H9 (cell line): ENCODE data around the gene ERF. TPM values are rescaled to one million over a fixed set of nuclear protein-coding genes. Genes with fewer than 3 reads are reported as not detected.

ENCODE experiments used
- DNase-seq: peaks from one replicate; pipeline ENCODE4 v3.0.0-alpha.2; 2017
- H2AFZ ChIP-seq: one replicate; pipeline ENCODE4 v1.6.1; 2013; ENCODE audit warnings: mild to moderate bottlenecking, low read length, control low read depth, moderate library complexity
- H2AK5ac ChIP-seq: 2 replicates; pipeline ENCODE4 v1.6.1; 2013; ENCODE audit warnings: low read length, control low read depth, mixed read lengths; ENCODE audit not compliant: insufficient read length
- H2BK120ac ChIP-seq: one replicate; pipeline ENCODE4 v1.6.1; 2013; ENCODE audit warnings: low read depth, mild to moderate bottlenecking, low read length, control low read depth, inconsistent platforms; ENCODE audit not compliant: poor library complexity, severe bottlenecking
- H2BK12ac ChIP-seq: 2 replicates; pipeline ENCODE4 v1.6.1; 2013; ENCODE audit warnings: low read length, control low read depth, mixed read lengths, low read depth; ENCODE audit not compliant: insufficient read length
- H2BK15ac ChIP-seq: 2 replicates; pipeline ENCODE4 v1.6.1; 2013; ENCODE audit warnings: low read depth, low read length, control low read depth
- H2BK20ac ChIP-seq: one replicate; pipeline ENCODE4 v1.6.1; 2013; ENCODE audit warnings: low read depth, mild to moderate bottlenecking, low read length, control low read depth, inconsistent platforms; ENCODE audit not compliant: poor library complexity, severe bottlenecking
- H2BK5ac ChIP-seq: 2 replicates; pipeline ENCODE4 v1.6.1; 2013; ENCODE audit warnings: low read length, control low read depth, mixed read lengths; ENCODE audit not compliant: insufficient read length
- H3K14ac ChIP-seq: 2 replicates; pipeline ENCODE4 v1.6.1; 2013; ENCODE audit warnings: low read length, control low read depth; ENCODE audit not compliant: insufficient read depth
- H3K18ac ChIP-seq: 2 replicates; pipeline ENCODE4 v1.6.1; 2013; ENCODE audit warnings: low read depth, mild to moderate bottlenecking, mixed read lengths, low read length, control low read depth; ENCODE audit not compliant: insufficient read length
- H3K23ac ChIP-seq: 2 replicates; pipeline ENCODE4 v1.6.1; 2013; ENCODE audit warnings: low read length, control low read depth, mixed read lengths, low read depth; ENCODE audit not compliant: insufficient read length
- H3K23me2 ChIP-seq: 2 replicates; pipeline ENCODE4 v1.6.1; 2013; ENCODE audit warnings: low read depth, mild to moderate bottlenecking, mixed read lengths, low read length, control low read depth; ENCODE audit not compliant: insufficient read length, poor library complexity, severe bottlenecking
- H3K27ac ChIP-seq: 2 replicates; pipeline ENCODE4 v1.5.1; 2013; ENCODE audit warnings: low read length, control low read depth, mixed read lengths, low read depth; ENCODE audit not compliant: insufficient read length
- H3K27me3 ChIP-seq: 2 replicates; pipeline ENCODE4 v1.6.1; 2013; ENCODE audit warnings: low read length, control low read depth, inconsistent platforms; ENCODE audit not compliant: insufficient read depth
- H3K4ac ChIP-seq: 2 replicates; pipeline ENCODE4 v1.6.1; 2013; ENCODE audit warnings: low read depth, mild to moderate bottlenecking, control low read depth, inconsistent platforms, low read length, moderate library complexity
- H3K4me1 ChIP-seq: 2 replicates; pipeline ENCODE4 v1.6.1; 2013; ENCODE audit warnings: low read length, control low read depth, inconsistent platforms; ENCODE audit not compliant: insufficient read depth
- H3K4me2 ChIP-seq: 2 replicates; pipeline ENCODE4 v1.6.1; 2013; ENCODE audit warnings: low read length, control low read depth, mixed read lengths; ENCODE audit not compliant: insufficient read length, insufficient read depth
- H3K56ac ChIP-seq: 2 replicates; pipeline ENCODE4 v1.6.1; 2013; ENCODE audit warnings: low read depth, mild to moderate bottlenecking, mixed read lengths, low read length, control low read depth; ENCODE audit not compliant: insufficient read length
- H3K79me1 ChIP-seq: 2 replicates; pipeline ENCODE4 v1.6.1; 2013; ENCODE audit warnings: low read depth, mild to moderate bottlenecking, moderate library complexity, low read length, control low read depth, inconsistent platforms; ENCODE audit not compliant: insufficient read depth, poor library complexity, severe bottlenecking
- H3K79me2 ChIP-seq: 2 replicates; pipeline ENCODE4 v1.6.1; 2013; ENCODE audit warnings: low read length, control low read depth, inconsistent platforms; ENCODE audit not compliant: insufficient read depth
- H3K9ac ChIP-seq: 2 replicates; pipeline ENCODE4 v1.6.1; 2013; ENCODE audit warnings: low read length, control low read depth, mixed read lengths; ENCODE audit not compliant: insufficient read length; ENCODE audit errors: extremely low read depth
- H3K9me3 ChIP-seq: one replicate; pipeline ENCODE4 v1.6.1; 2013; ENCODE audit warnings: low read depth, low read length, inconsistent platforms; ENCODE audit not compliant: control insufficient read depth
- H3T11ph ChIP-seq: one replicate; pipeline ENCODE4 v1.6.1; 2013; ENCODE audit warnings: mild to moderate bottlenecking, low read length, control low read depth, inconsistent platforms
- H4K20me1 ChIP-seq: one replicate; pipeline ENCODE4 v1.6.1; 2013; ENCODE audit not compliant: control insufficient read depth, insufficient read length, insufficient read depth
- H4K5ac ChIP-seq: 2 replicates; pipeline ENCODE4 v1.6.1; 2013; ENCODE audit warnings: low read depth, mild to moderate bottlenecking, mixed read lengths, low read length, control low read depth; ENCODE audit not compliant: insufficient read length
- H4K8ac ChIP-seq: replicated peaks from 2 replicates; pipeline ENCODE4 v1.6.1; 2013; ENCODE audit warnings: low read length, control low read depth, mixed read lengths, low read depth; ENCODE audit not compliant: insufficient read length
- H4K91ac ChIP-seq: 2 replicates; pipeline ENCODE4 v1.6.1; 2013; ENCODE audit warnings: low read depth, mild to moderate bottlenecking, moderate library complexity, mixed read lengths, low read length, control low read depth; ENCODE audit not compliant: insufficient read length
- H3K27ac Mint-ChIP-seq, 3 experiments: 2 replicates in 2 of 3; 3 replicates in 1 of 3; pipeline ENCODE4 v1.8.0; 2020 to 2021; ENCODE audit warnings: mixed read lengths in 3 of 3, mild to moderate bottlenecking in 1 of 3, moderate library complexity in 1 of 3
- H3K27me3 Mint-ChIP-seq: 2 replicates; pipeline ENCODE4 v1.8.0; 2021; ENCODE audit warnings: low read depth, mild to moderate bottlenecking, moderate library complexity, mixed read lengths
- H3K36me3 Mint-ChIP-seq, 3 experiments: 2 replicates in 2 of 3; 3 replicates in 1 of 3; pipeline ENCODE4 v1.8.0; 2020 to 2021; ENCODE audit warnings: low read depth in 3 of 3, mixed read lengths in 3 of 3; ENCODE audit not compliant: insufficient read depth in 1 of 3
- H3K4me1 Mint-ChIP-seq, 2 experiments: 2 replicates each; pipeline ENCODE4 v1.8.0; 2020; ENCODE audit warnings: mixed read lengths in 2 of 2
- H3K4me3 Mint-ChIP-seq, 2 experiments: 2 replicates in 1 of 2; 3 replicates in 1 of 2; pipeline ENCODE4 v1.8.0; 2020 to 2021; ENCODE audit warnings: mild to moderate bottlenecking in 2 of 2, mixed read lengths in 2 of 2, moderate library complexity in 1 of 2
- H3K9me3 Mint-ChIP-seq, 2 experiments: 2 replicates in 1 of 2; 3 replicates in 1 of 2; pipeline ENCODE4 v1.8.0; 2020; ENCODE audit warnings: mild to moderate bottlenecking in 2 of 2, mixed read lengths in 2 of 2, moderate library complexity in 1 of 2
- CTCF ChIP-seq: fragments of 200-600 bp; sonication (generic); conservative IDR thresholded peaks from 3 replicates; pipeline ENCODE4 v1.8.0; 2021; ENCODE audit warnings: antibody characterized with exemption, mild to moderate bottlenecking
- WGBS: extraction: QIAGEN DNeasy Blood & Tissue Kit; methylation state at CpG from one replicate; pipeline ENCODE4 v1.1.7; 2013; ENCODE audit warnings: missing lambda C conversion rate, low lambda C conversion rate, mixed read lengths; ENCODE audit not compliant: insufficient read length; ENCODE audit errors: extremely low coverage; 5-methylcytosine and 5-hydroxymethylcytosine counted together
- total RNA-seq: library from RNA; stranded (reverse); gene quantifications from 2 replicates; pipeline ENCODE4 v1.2.1, GENCODE V29; 2021

ERF gene
- total RNA-seq, 1 experiment from 2014 or later: 126 TPM

GRCh38 chr19:42270346-42271044, 15.6 kb upstream of the ERF start:
- no peak overlapping the region; a peak in 3 of 5 replicates for H3K4me3 Mint-ChIP-seq
- no peak overlapping the region for H2BK12ac ChIP-seq
- no peak for TF ChIP-seq CTCF

More at GRCh38 chr19:42270346-42271044, 15.6 kb upstream of the ERF start:
- Mint-ChIP-seq H3K27me3 (no peaks in the 10 kb centered on the region), H3K9me3 (no peaks in the 10 kb centered on the region; a peak in 1 of 5 replicates), H3K36me3 (peaks cover 4 to 23% (median 16%) of the 10 kb centered on the region in 3 experiments; a peak in 6 of 7 replicates), H3K27ac (peak overlapping the region in 2 of 3 experiments; percentile 55 to 68; a peak in 3 of 7 replicates), H3K4me1 (peaks cover 20 to 25% of the 10 kb centered on the region in 2 experiments)
- Histone ChIP-seq H3K4ac (no peak overlapping the region), H3K79me2 (no peaks in the 10 kb centered on the region), H3K56ac (no peak overlapping the region), H3K9me3 (no peaks in the 10 kb centered on the region), H4K5ac (no peak overlapping the region), H2BK120ac (no peak overlapping the region), H2BK15ac (no peak overlapping the region), H2BK20ac (no peak overlapping the region), H4K91ac (no peak overlapping the region), H2BK5ac (no peak overlapping the region), H3K9ac (peak overlapping the region; percentile 12), H3K18ac (no peak overlapping the region), H3K27ac (no peak overlapping the region), H3K23ac (no peak overlapping the region), H3T11ph (no peak overlapping the region), H3K14ac (no peak overlapping the region), H3K4me2 (peak overlapping the region; percentile 92), H4K20me1 (no peaks in the 10 kb centered on the region), H3K4me1 (no peaks in the 10 kb centered on the region; the same call in 1 of the 2 replicates), H3K23me2 (peaks cover 9% of the 10 kb centered on the region), H4K8ac (no peak overlapping the region), H2AFZ (no peak overlapping the region), H3K79me1 (no peaks in the 10 kb centered on the region), H3K27me3 (no peaks in the 10 kb centered on the region), H2AK5ac (no peak overlapping the region)
- no CpG with 5 or more reads among the region's 18 CpGs for WGBS
- no peak for DNase-seq
